ENCODE data around the gene ABCC8. TPM values are rescaled to one million over a fixed set of nuclear protein-coding genes. Genes with fewer than 3 reads are reported as not detected.

The ABCC8 gene
- total RNA-seq, 6 experiments from 2014 or later, result 1.3 to 1.5 TPM; not detected in 4

GRCh38 chr11:17352950-17353820, 123.5 kb downstream of the ABCC8 start:
- Histone ChIP-seq H3K4me3 (peak overlapping the region; percentile 43 to 65 (median 53)), H3K27me3 (no peaks in the 10 kb centered on the region), H3K9me3 (no peaks in the 10 kb centered on the region), H3K27ac (peak overlapping the region; percentile 41 to 69 (median 46)), H3K4me1 (peaks cover 0 to 31% (median 3%) of the 10 kb centered on the region in 4 donors), H3K36me3 (no peaks in the 10 kb centered on the region)
- TF ChIP-seq POLR2A (IDR thresholded peaks at IDR 0.05), result peak; percentile 34
- TF ChIP-seq CTCF (IDR thresholded peaks at IDR 0.05), result peak in 1 of 4 donors; percentile 6
- DNase-seq (peak; percentile 69 to 81 (median 76)), ATAC-seq (peak; percentile 69 to 80 (median 76))
- WGBS (ENCODE audit: insufficient coverage, low coverage, low lambda C conversion rate, missing lambda C conversion rate), result under 1% methylated on average over 39 of the region's 69 CpGs
- intact Hi-C loops (cut with DNase I), result no loop called here

- H3K36me3 ChIP-seq, result no peaks in the 10 kb centered on the region
- TF ChIP-seq POLR2A (IDR thresholded peaks at IDR 0.05) (no peak), CTCF (IDR thresholded peaks at IDR 0.05) (no peak)
- peak within 1 kb of the TSS; percentile 40 to 65 (median 43) for H3K4me3 ChIP-seq
- H3K4me1 ChIP-seq, result peaks cover 0 to 31% (median 3%) of the 10 kb centered on the region in 4 donors
- H3K27ac ChIP-seq, result no peak within 1 kb of the TSS
- H3K27me3 ChIP-seq, result no peaks in the 10 kb centered on the region
- H3K9me3 ChIP-seq, result no peaks in the 10 kb centered on the region
- 4% methylated on average over 11 of the region's 61 CpGs for WGBS (ENCODE audit: insufficient coverage, low coverage, low lambda C conversion rate, missing lambda C conversion rate)
- peak; percentile 69 to 80 (median 76) for ATAC-seq
- intact Hi-C loops (cut with DNase I), result no loop called here
- peak; percentile 72 to 81 (median 73) for DNase-seq
These were observed 125.0 kb downstream of the ABCC8 start, which contains the start of gene NCR3LG1 for GRCh38 chr11:17351510-17352176. Gene NCR3LG1, plus strand, starts transcription at chr11:17351800. Its CDS starts 170 bp downstream, at chr11:17351970.

GRCh38 chr11:17351172-17351509, 125.5 kb downstream of the ABCC8 start:
- Histone ChIP-seq H3K36me3 (no peaks in the 10 kb centered on the region), H3K4me1 (peaks cover 0 to 31% (median 3%) of the 10 kb centered on the region in 4 donors), H3K9me3 (no peaks in the 10 kb centered on the region), H3K27ac (no peak overlapping the region), H3K27me3 (no peaks in the 10 kb centered on the region), H3K4me3 (peak overlapping the region; percentile 40 to 65 (median 43))
- intact Hi-C loops (cut with DNase I), result no loop called here
- WGBS (ENCODE audit: insufficient coverage, low coverage, low lambda C conversion rate, missing lambda C conversion rate), result 16% methylated on average over 12 of the region's 12 CpGs
- no peak for DNase-seq
- TF ChIP-seq CTCF (IDR thresholded peaks at IDR 0.05), result peak in 1 of 4 donors; percentile 5
- TF ChIP-seq POLR2A (IDR thresholded peaks at IDR 0.05), result no peak
- ATAC-seq, result no peak

- no peaks in the 10 kb centered on the region for H3K36me3 ChIP-seq
- intact Hi-C loops (cut with DNase I), result no loop called here
- TF ChIP-seq POLR2A (IDR thresholded peaks at IDR 0.05), result no peak
- no peak for TF ChIP-seq CTCF (IDR thresholded peaks at IDR 0.05)
- H3K27ac ChIP-seq, result no peak overlapping the region
- no peaks in the 10 kb centered on the region for H3K9me3 ChIP-seq
- no peaks in the 10 kb centered on the region for H3K27me3 ChIP-seq
- H3K4me1 ChIP-seq, result peaks cover 0 to 31% (median 3%) of the 10 kb centered on the region in 4 donors
- no peak overlapping the region for H3K4me3 ChIP-seq
- WGBS (ENCODE audit: insufficient coverage, low coverage, low lambda C conversion rate, missing lambda C conversion rate), result 96% methylated on average over 7 of the region's 7 CpGs
- ATAC-seq (no peak), DNase-seq (no peak)
These were observed 126.0 kb downstream of the ABCC8 start for GRCh38 chr11:17350455-17351171.

Data from right lobe of liver (tissue), 6 donors.